ENCODE measurements around the gene TFF1.

Gene TFF1

GRCh38 chr21:42319851-42320572 is 46.3 kb downstream of the TFF1 start:
- POLR2A ChIA-PET = no interaction called here
- CTCF ChIA-PET = no interaction called here
- DNase-seq (ENCODE audit: low read depth, low spot score) = no peak

GRCh38 chr21:42319376-42319775 is 47.0 kb downstream of the TFF1 start:
- ChIA-PET CTCF (no interaction called here), POLR2A (no interaction called here)
- TF ChIP-seq CTCF (IDR thresholded peaks at IDR 0.05; ENCODE audit: insufficient read depth, low read length, missing control alignments) = no peak
- no peak for DNase-seq (ENCODE audit: low read depth, low spot score)
- H3K4me3 ChIP-seq (ENCODE audit: low read depth, low read length) = no peak overlapping the region

More at GRCh38 chr21:42319851-42320572, 46.3 kb downstream of the TFF1 start:
- no peak overlapping the region for H3K4me3 ChIP-seq (ENCODE audit: low read depth, low read length)
- TF ChIP-seq CTCF (IDR thresholded peaks at IDR 0.05; ENCODE audit: insufficient read depth, low read length, missing control alignments) = no peak

GRCh38 chr21:42317826-42318746 is 48.2 kb downstream of the TFF1 start:
- POLR2A ChIA-PET = no interaction called here
- DNase-seq (ENCODE audit: low read depth, low spot score) = no peak
- CTCF ChIA-PET = no interaction called here
- TF ChIP-seq CTCF (IDR thresholded peaks at IDR 0.05; ENCODE audit: insufficient read depth, low read length, missing control alignments) = no peak
- no peak overlapping the region for H3K4me3 ChIP-seq (ENCODE audit: low read depth, low read length)

- no peak for DNase-seq (ENCODE audit: low read depth, low spot score)
- no peak for TF ChIP-seq CTCF (IDR thresholded peaks at IDR 0.05; ENCODE audit: insufficient read depth, low read length, missing control alignments)
- ChIA-PET CTCF (no interaction called here), POLR2A (no interaction called here)
- no peak overlapping the region for H3K4me3 ChIP-seq (ENCODE audit: low read depth, low read length)
Observed at GRCh38 chr21:42317341-42317741, 49.0 kb downstream of the TFF1 start.

- no peak overlapping the region for H3K4me3 ChIP-seq (ENCODE audit: low read depth, low read length)
- DNase-seq (ENCODE audit: low read depth, low spot score) = no peak
- TF ChIP-seq CTCF (IDR thresholded peaks at IDR 0.05; ENCODE audit: insufficient read depth, low read length, missing control alignments) = no peak
- CTCF ChIA-PET = no interaction called here
- POLR2A ChIA-PET = no interaction called here
Observed at GRCh38 chr21:42316891-42317290, 49.4 kb downstream of the TFF1 start.

- H3K4me3 ChIP-seq (ENCODE audit: low read depth, low read length) = no peak within 1 kb of the TSS
- DNase-seq (ENCODE audit: low read depth, low spot score) = no peak
- TF ChIP-seq CTCF (IDR thresholded peaks at IDR 0.05; ENCODE audit: insufficient read depth, low read length, missing control alignments) = no peak
- CTCF ChIA-PET = no interaction called here
- POLR2A ChIA-PET = no interaction called here
Observed at GRCh38 chr21:42315296-42315891, 50.9 kb downstream of the TFF1 start, which contains the start of gene TFF3. TSS of gene TFF3 (minus strand) at chr21:42315409. CDS start at chr21:42315374, 35 bp downstream.

Measured in AG04449 (cell line).